HepG2 (cell line): Measurements from ENCODE around the gene KLC3. TPM values are rescaled to one million over a fixed set of nuclear protein-coding genes. Genes with fewer than 3 reads are reported as not detected.

Experiments
- ATAC-seq: fragments of 200-7000 bp; cut with Tn5 transposase; 3 replicates; pipeline ENCODE4 v1.9.1; 2020; ENCODE audit warnings: mild to moderate bottlenecking, moderate library complexity
- BruUV-seq: library from RNA; stranded (reverse); fragments of 400-500 nt; replicated peaks from 2 replicates; lab custom pipeline; 2021; lab: Mats Ljungman, UMichigan
- CTCF ChIA-PET: fragments of 300-600 bp; formaldehyde crosslinking; extraction: SDS; loops from one replicate; lab custom pipeline; 2021; ENCODE audit warnings: low total read pairs, inconsistent platforms, low intra/inter-chr PET ratio; lab: Yijun Ruan, JAX
- POLR2A ChIA-PET: fragments of 350-600 bp; sonication (Branson Sonifier 250); formaldehyde crosslinking; loops from one replicate; lab custom pipeline; 2020; ENCODE audit warnings: antibody characterized with exemption, inconsistent platforms; lab: Yijun Ruan, JAX
- DNase-seq: peaks from one replicate; pipeline ENCODE4 v3.0.0-alpha.2; 2015; ENCODE audit warnings: low spot score
- FAIRE-seq: peaks from 3 replicates; lab custom pipeline; 2011; peaks lifted over from hg19 to GRCh38; lab: Jason Lieb, UNC
- H2AFZ ChIP-seq: one replicate; pipeline ENCODE4 v1.6.1; 2011; ENCODE audit warnings: low read length, inconsistent platforms
- H3K27ac ChIP-seq: fragments of 300-600 bp; 3 replicates; pipeline ENCODE4 v1.8.0; 2011; ENCODE audit warnings: mixed run types, mild to moderate bottlenecking, mixed read lengths, low read length, inconsistent platforms; ENCODE audit not compliant: insufficient read depth; ENCODE audit errors: extremely low read length
- H3K27me3 ChIP-seq, 2 experiments: fragments of 200-600 bp in 1 of 2; 2 replicates in 1 of 2; 3 replicates in 1 of 2; pipeline versions ENCODE4 v1.6.0 to v1.8.0; 2011; ENCODE audit warnings: low read length in 2 of 2, mild to moderate bottlenecking in 2 of 2, moderate library complexity in 2 of 2, inconsistent platforms in 1 of 2; ENCODE audit not compliant: insufficient read depth in 2 of 2, control insufficient read depth in 1 of 2
- H3K36me3 ChIP-seq, 2 experiments: fragments of 200-600 bp in 1 of 2; replicated peaks in 1 of 2; 2 replicates in 1 of 2; 3 replicates in 1 of 2; pipeline versions ENCODE4 v1.5.1 to v1.8.0; 2011; ENCODE audit warnings: low read length in 2 of 2, inconsistent platforms in 1 of 2; ENCODE audit not compliant: insufficient read depth in 2 of 2, control insufficient read depth in 1 of 2
- H3K4me1 ChIP-seq: 2 replicates; pipeline ENCODE4 v1.5.1; 2012; ENCODE audit warnings: low read length, inconsistent platforms; ENCODE audit not compliant: insufficient read depth
- H3K4me2 ChIP-seq: 2 replicates; pipeline ENCODE4 v1.6.0; 2011; ENCODE audit warnings: low read depth, low read length, inconsistent platforms
- H3K4me3 ChIP-seq, 3 experiments: fragments of 200-600 bp in 1 of 3; sonication (generic), shearing (Covaris generic) in 1 of 3; replicated peaks in 1 of 3; 2 replicates each; pipeline ENCODE4 v1.5.1; 2011 to 2016; ENCODE audit warnings: low read length in 3 of 3, inconsistent platforms in 2 of 3, low read depth in 2 of 3, mild to moderate bottlenecking in 2 of 3, control low read depth in 1 of 3, mixed read lengths in 1 of 3; ENCODE audit not compliant: insufficient read depth in 1 of 3
- H3K79me2 ChIP-seq: one replicate; pipeline ENCODE4 v1.6.1; 2011; ENCODE audit warnings: low read length, inconsistent platforms; ENCODE audit not compliant: insufficient read depth
- H3K9ac ChIP-seq: 2 replicates; pipeline ENCODE4 v1.6.0; 2011; ENCODE audit warnings: mild to moderate bottlenecking, low read depth, low read length, inconsistent platforms; ENCODE audit not compliant: insufficient read depth
- H3K9me3 ChIP-seq: 2 replicates; pipeline ENCODE4 v1.5.1; 2012; ENCODE audit warnings: mild to moderate bottlenecking, low read length
- H4K20me1 ChIP-seq: 2 replicates; pipeline ENCODE4 v1.6.0; 2011; ENCODE audit warnings: inconsistent platforms, mild to moderate bottlenecking, low read length, moderate library complexity; ENCODE audit not compliant: insufficient read depth
- BORCS8-MEF2B ChIP-seq: sonication (generic); formaldehyde crosslinking; IDR thresholded peaks from 2 replicates; pipeline ENCODE4 v1.8.0; 2022; ENCODE audit warnings: mild to moderate bottlenecking, missing genetic modification reagents
- CEBPG ChIP-seq: IDR thresholded peaks from 2 replicates; pipeline ENCODE4 v1.6.1; 2016
- DNMT1 ChIP-seq: sonication (generic); formaldehyde crosslinking; IDR thresholded peaks from 2 replicates; pipeline ENCODE4 v1.5.1; 2020; ENCODE audit warnings: mild to moderate bottlenecking, missing genetic modification reagents
- DNMT3B ChIP-seq: conservative IDR thresholded peaks from 2 replicates; pipeline ENCODE4 v1.6.1; 2016; ENCODE audit warnings: missing biosample characterization, control low read depth
- FOSL1 ChIP-seq: sonication (generic); formaldehyde crosslinking; IDR thresholded peaks from 2 replicates; pipeline ENCODE4 v1.9.0; 2021; ENCODE audit warnings: missing genetic modification reagents, borderline replicate concordance
- FOXO1 ChIP-seq: sonication (generic); formaldehyde crosslinking; IDR thresholded peaks from 2 replicates; pipeline ENCODE4 v1.4.0; 2020; ENCODE audit warnings: missing genetic modification reagents
- RBM22 ChIP-seq: fragments of 200-400 bp; formaldehyde crosslinking; optimal IDR thresholded peaks from 2 replicates; pipeline ENCODE3; 2017; ENCODE audit warnings: mild to moderate bottlenecking, low read length, moderate library complexity
- SKIL ChIP-seq: sonication (generic); formaldehyde crosslinking; IDR thresholded peaks from 2 replicates; pipeline ENCODE4 v1.8.0; 2022; ENCODE audit warnings: missing genetic modification reagents, mild to moderate bottlenecking, moderate library complexity, borderline replicate concordance
- TEAD2 ChIP-seq: sonication (generic); formaldehyde crosslinking; IDR thresholded peaks from 2 replicates; pipeline ENCODE4 v1.9.0; 2021; ENCODE audit warnings: missing genetic modification reagents
- ZBTB21 ChIP-seq: sonication (generic); formaldehyde crosslinking; IDR thresholded peaks from 2 replicates; pipeline ENCODE4 v1.4.0; 2020; ENCODE audit warnings: missing genetic modification reagents
- ZC3H4 ChIP-seq: sonication (generic); formaldehyde crosslinking; IDR thresholded peaks from 2 replicates; pipeline ENCODE4 v1.4.0; 2020; ENCODE audit warnings: missing genetic modification reagents, borderline replicate concordance
- ZNF33A ChIP-seq: sonication (generic); formaldehyde crosslinking; IDR thresholded peaks from 2 replicates; pipeline ENCODE4 v1.5.1; 2020; ENCODE audit warnings: missing genetic modification reagents, mild to moderate bottlenecking, moderate library complexity, borderline replicate concordance
- ZNF503 ChIP-seq: sonication (generic); formaldehyde crosslinking; IDR thresholded peaks from 2 replicates; pipeline ENCODE4 v1.4.0; 2020; ENCODE audit warnings: missing genetic modification reagents
- ZNF567 ChIP-seq: sonication (generic); formaldehyde crosslinking; IDR thresholded peaks from 2 replicates; pipeline ENCODE4 v1.8.1; 2023; ENCODE audit warnings: mild to moderate bottlenecking, missing genetic modification reagents, borderline replicate concordance
- ZSCAN29 ChIP-seq: sonication (generic); formaldehyde crosslinking; conservative IDR thresholded peaks from 2 replicates; pipeline ENCODE4 v1.4.0; 2020; ENCODE audit warnings: mild to moderate bottlenecking, missing genetic modification reagents
- WGBS: methylation state at CpG from one replicate; pipeline ENCODE4 v1.1.6; 2017; ENCODE audit warnings: low lambda C conversion rate; 5-methylcytosine and 5-hydroxymethylcytosine counted together
- in situ Hi-C: cut with HindIII; loops from 2 replicates; pipeline ENCODE4 v1.10.0; 2017; ENCODE audit warnings: low pct_unique_long_range_greater_than_20kb; ENCODE audit not compliant: extremely low pct_ligation_motif_present
- intact Hi-C: fragments of 100-400 bp; cut with micrococcal nuclease; formaldehyde crosslinking; loops from one replicate; pipeline ENCODE4 v1.10.0; 2022; ENCODE audit not compliant: unreplicated experiment
- polyA plus RNA-seq, 8 experiments: library from polyadenylated mRNA; depleted of rRNA in 3 of 8; stranded (reverse) in 7 of 8; unstranded in 1 of 8; fragments of >200 nt; fragmentation: Illumina TruSeq in 4 of 8; extraction: Trizol in 4 of 8; gene quantifications; 2 replicates each; pipeline versions ENCODE4 v1.2.1 to v1.2.3, GENCODE V29; 2011 to 2016; ENCODE audit warnings: low read depth in 4 of 8, missing spikeins in 1 of 8, mixed read lengths in 1 of 8; ENCODE audit not compliant: insufficient read depth in 1 of 8
- total RNA-seq, 5 experiments: library from RNA; depleted of rRNA; stranded (reverse); fragments of >200 nt; fragmentation: Illumina TruSeq; extraction: Trizol; gene quantifications; 2 replicates each; pipeline ENCODE4 v1.2.3, GENCODE V29; 2016; ENCODE audit warnings: low read depth in 1 of 5

Gene KLC3
- total and polyA plus RNA-seq, 2 of the 13 experiments (the other 11 are each of a cell fraction or from before 2014, with no cell fraction given), result 0.13 TPM; not detected in 1

DNA sequence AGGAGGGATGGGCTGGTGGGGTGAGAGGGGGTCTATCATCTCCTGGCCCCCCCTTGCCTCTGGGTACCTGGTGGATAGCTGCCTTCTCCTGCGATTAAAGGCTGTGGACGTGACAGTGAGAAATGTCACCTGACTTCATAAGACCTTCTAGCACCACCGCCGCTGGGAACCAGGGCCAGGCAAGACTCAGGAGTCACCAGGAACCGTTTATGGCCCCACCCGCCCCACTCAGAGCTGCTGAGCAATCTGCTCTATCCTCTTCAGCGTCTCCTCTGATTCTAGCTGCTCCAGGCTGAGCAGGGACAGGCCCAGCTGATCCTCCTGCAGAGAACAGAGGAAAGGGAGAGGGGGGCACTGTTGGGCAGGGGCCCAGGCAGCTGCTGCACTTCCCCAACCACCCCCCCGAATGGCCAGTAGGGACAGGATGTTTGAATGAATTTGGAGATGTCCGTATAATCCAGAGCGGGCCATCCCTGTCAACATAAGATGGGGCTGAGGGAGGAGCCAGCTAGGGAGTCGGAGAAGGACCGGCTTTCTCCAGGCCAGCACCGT lies 10.9 kb downstream of the KLC3 start:
- POLR2A ChIA-PET, result no interaction called here
- FAIRE-seq, result no peak
- no TSS peak for BruUV-seq
- no peak overlapping the region for H3K9ac ChIP-seq
- no peaks in the 10 kb centered on the region for H3K9me3 ChIP-seq
- H3K4me2 ChIP-seq, result no peak overlapping the region
- 93% methylated on average over 12 of the region's 13 CpGs for WGBS
- intact Hi-C loops (no loop called here), in situ Hi-C loops (no loop called here)
- TF ChIP-seq ZNF33A (CRISPR knock-in tag) (no peak), RBM22 (no peak), FOXO1 (no peak), SKIL (no peak), BORCS8-MEF2B (CRISPR knock-in tag) (no peak), DNMT3B (CRISPR knock-in tag) (no peak), ZNF503 (CRISPR knock-in tag) (no peak), CEBPG (CRISPR knock-in tag) (no peak), ZC3H4 (CRISPR knock-in tag) (no peak), ZSCAN29 (CRISPR knock-in tag) (no peak), DNMT1 (CRISPR knock-in tag) (no peak), TEAD2 (CRISPR knock-in tag) (no peak), ZBTB21 (CRISPR knock-in tag) (no peak), FOSL1 (no peak), ZNF567 (CRISPR knock-in tag) (no peak)
- H3K36me3 ChIP-seq, result peaks cover 20 to 53% of the 10 kb centered on the region in 2 experiments; a peak in 4 of 5 replicates
- H3K27me3 ChIP-seq, result peaks cover 0 to 11% of the 10 kb centered on the region in 2 experiments; a peak in 2 of 5 replicates
- no peaks in the 10 kb centered on the region for H4K20me1 ChIP-seq
- H3K4me1 ChIP-seq, result peaks cover 2% of the 10 kb centered on the region; the same call in 1 of the 2 replicates
- no peak for DNase-seq
- no peak overlapping the region for H2AFZ ChIP-seq
- CTCF ChIA-PET, result no interaction called here
- ATAC-seq, result no peak
- H3K4me3 ChIP-seq, result no peak overlapping the region
- H3K27ac ChIP-seq, result no peak overlapping the region
- no peaks in the 10 kb centered on the region for H3K79me2 ChIP-seq
